Measurements from ENCODE around the gene SIRT2.
A peak's percentile ranks its signal among the peaks of the same experiment; 100 is the strongest.

SIRT2 gene

GRCh38 chr19:38911388-38912001, 12.1 kb upstream of the SIRT2 start:
- Histone ChIP-seq H3K4me3 (no peak overlapping the region), H3K9ac (no peak overlapping the region), H3K36me3 (peaks cover 46% of the 10 kb centered on the region), H4K20me1 (no peaks in the 10 kb centered on the region), H3K4me2 (no peak overlapping the region), H3K4me1 (peaks cover 11% of the 10 kb centered on the region; the same call in 1 of the 2 replicates), H3K27ac (no peak overlapping the region), H3K9me3 (no peaks in the 10 kb centered on the region), H3K27me3 (no peaks in the 10 kb centered on the region)
- TF ChIP-seq Cebpa-rat (IDR thresholded peaks at IDR 0.05) = no peak

GRCh38 chr19:38910488-38910887, 11.1 kb upstream of the SIRT2 start:
- Histone ChIP-seq H3K4me1 (peaks cover 11% of the 10 kb centered on the region; the same call in 1 of the 2 replicates), H3K4me3 (no peak overlapping the region), H3K9me3 (no peaks in the 10 kb centered on the region), H3K27ac (no peak overlapping the region), H3K4me2 (no peak overlapping the region), H3K9ac (no peak overlapping the region), H4K20me1 (no peaks in the 10 kb centered on the region), H3K27me3 (no peaks in the 10 kb centered on the region), H3K36me3 (peaks cover 47% of the 10 kb centered on the region)
- TF ChIP-seq Cebpa-rat (IDR thresholded peaks at IDR 0.05) = no peak

GRCh38 chr19:38908911-38909310, 9.5 kb upstream of the SIRT2 start:
- H4K20me1 ChIP-seq = 0 out of 2 replicates have a peak, but pooled peaks cover 5% of the 10 kb centered on the region
- H3K36me3 ChIP-seq = peaks cover 57% of the 10 kb centered on the region
- no peak overlapping the region for H3K9ac ChIP-seq
- no peaks in the 10 kb centered on the region for H3K27me3 ChIP-seq
- TF ChIP-seq Cebpa-rat (IDR thresholded peaks at IDR 0.05) = no peak
- H3K4me3 ChIP-seq = no peak overlapping the region
- H3K4me1 ChIP-seq = peaks cover 11% of the 10 kb centered on the region; the same call in 1 of the 2 replicates
- no peak overlapping the region for H3K4me2 ChIP-seq
- no peak overlapping the region for H3K27ac ChIP-seq
- H3K9me3 ChIP-seq = no peaks in the 10 kb centered on the region

GRCh38 chr19:38907670-38908069, 8.3 kb upstream of the SIRT2 start:
- Histone ChIP-seq H3K36me3 (peaks cover 61% of the 10 kb centered on the region), H3K9me3 (no peaks in the 10 kb centered on the region)
- no peak for TF ChIP-seq Cebpa-rat (IDR thresholded peaks at IDR 0.05)

GRCh38 chr19:38907227-38907626, 7.8 kb upstream of the SIRT2 start:
- no peaks in the 10 kb centered on the region for H3K4me1 ChIP-seq
- H3K4me3 ChIP-seq = no peak overlapping the region
- H3K9ac ChIP-seq = no peak overlapping the region
- H3K27ac ChIP-seq = no peak overlapping the region
- TF ChIP-seq Cebpa-rat (IDR thresholded peaks at IDR 0.05) = no peak
- H3K27me3 ChIP-seq = no peaks in the 10 kb centered on the region
- peaks cover 61% of the 10 kb centered on the region for H3K36me3 ChIP-seq
- H4K20me1 ChIP-seq = 0 out of 2 replicates have a peak, but pooled peaks cover 5% of the 10 kb centered on the region
- no peak overlapping the region for H3K4me2 ChIP-seq
- no peaks in the 10 kb centered on the region for H3K9me3 ChIP-seq

More at GRCh38 chr19:38907670-38908069, 8.3 kb upstream of the SIRT2 start:
- Histone ChIP-seq H3K4me2 (no peak overlapping the region), H3K27ac (no peak overlapping the region), H3K9ac (no peak overlapping the region), H3K27me3 (no peaks in the 10 kb centered on the region), H3K4me3 (no peak overlapping the region), H4K20me1 (0 out of 2 replicates have a peak, but pooled peaks cover 5% of the 10 kb centered on the region), H3K4me1 (peaks cover 3% of the 10 kb centered on the region; the same call in 1 of the 2 replicates)

- Histone ChIP-seq H3K9ac (no peak overlapping the region), H3K4me1 (peaks cover 10% of the 10 kb centered on the region), H3K9me3 (peaks cover 3% of the 10 kb centered on the region; the same call in 1 of the 2 replicates), H3K27ac (no peak overlapping the region), H3K36me3 (peaks cover 61% of the 10 kb centered on the region), H4K20me1 (0 out of 2 replicates have a peak, but pooled peaks cover 5% of the 10 kb centered on the region), H3K4me2 (no peak overlapping the region), H3K4me3 (no peak overlapping the region), H3K27me3 (no peaks in the 10 kb centered on the region)
- TF ChIP-seq Cebpa-rat (IDR thresholded peaks at IDR 0.05) = no peak
Measured at GRCh38 chr19:38905620-38906019, 6.2 kb upstream of the SIRT2 start.

- Histone ChIP-seq H3K4me2 (no peak overlapping the region), H3K27ac (no peak overlapping the region), H3K9ac (no peak overlapping the region), H3K4me1 (peaks cover 14% of the 10 kb centered on the region), H4K20me1 (0 out of 2 replicates have a peak, but pooled peaks cover 5% of the 10 kb centered on the region), H3K27me3 (no peaks in the 10 kb centered on the region), H3K9me3 (peaks cover 3% of the 10 kb centered on the region; the same call in 1 of the 2 replicates), H3K36me3 (peaks cover 57% of the 10 kb centered on the region), H3K4me3 (no peak overlapping the region)
- no peak for TF ChIP-seq Cebpa-rat (IDR thresholded peaks at IDR 0.05)
Measured at GRCh38 chr19:38904581-38905539, 5.4 kb upstream of the SIRT2 start.

- Histone ChIP-seq H3K36me3 (peaks cover 29% of the 10 kb centered on the region), H3K27ac (no peak overlapping the region), H3K9ac (no peak overlapping the region), H4K20me1 (0 out of 2 replicates have a peak, but pooled peaks cover 5% of the 10 kb centered on the region), H3K9me3 (peaks cover 3% of the 10 kb centered on the region; the same call in 1 of the 2 replicates), H3K4me1 (peaks cover 38% of the 10 kb centered on the region), H3K4me3 (peak overlapping the region; percentile 87; the same call in 1 of the 2 replicates), H3K27me3 (no peaks in the 10 kb centered on the region), H3K4me2 (peak overlapping the region; percentile 74)
- no peak for TF ChIP-seq Cebpa-rat (IDR thresholded peaks at IDR 0.05)
Measured at GRCh38 chr19:38901683-38902082, 2.3 kb upstream of the SIRT2 start.

GRCh38 chr19:38900743-38901190, 1.3 kb upstream of the SIRT2 start:
- peak overlapping the region; percentile 85 for H3K9ac ChIP-seq
- no peak for TF ChIP-seq Cebpa-rat (IDR thresholded peaks at IDR 0.05)
- H3K27me3 ChIP-seq = no peaks in the 10 kb centered on the region
- peaks cover 23% of the 10 kb centered on the region for H3K36me3 ChIP-seq
- peak overlapping the region; percentile 71 for H3K27ac ChIP-seq
- H3K9me3 ChIP-seq = peaks cover 3% of the 10 kb centered on the region; the same call in 1 of the 2 replicates
- H3K4me1 ChIP-seq = peaks cover 48% of the 10 kb centered on the region
- H3K4me3 ChIP-seq = peak overlapping the region; percentile 87
- peak overlapping the region; percentile 74 for H3K4me2 ChIP-seq
- H4K20me1 ChIP-seq = 0 out of 2 replicates have a peak, but pooled peaks cover 5% of the 10 kb centered on the region

All from BLaER1 (cell line).